NB4 (cell line): Measurements from ENCODE around the gene CTNS.

ENCODE experiments used
- DNase-seq: peaks from one replicate; pipeline ENCODE4 v3.0.0; 2010; ENCODE audit warnings: low read depth
- H3K4me3 ChIP-seq: one replicate; pipeline ENCODE4 v1.5.1; 2011; ENCODE audit warnings: mild to moderate bottlenecking, low read depth, low read length, moderate library complexity
- MYC ChIP-seq: IDR thresholded peaks from 2 replicates; pipeline ENCODE4 v1.6.1; 2011; ENCODE audit warnings: low read depth, low read length
- POLR2A ChIP-seq: IDR thresholded peaks from 2 replicates; pipeline ENCODE4 v1.6.1; 2011; ENCODE audit warnings: mild to moderate bottlenecking; ENCODE audit not compliant: insufficient read length; ENCODE audit errors: extremely low read depth
- TF ChIP-seq, protein P1 (sequence below): IDR thresholded peaks from one replicate; pipeline ENCODE4 v1.5.1; 2012; ENCODE audit warnings: low read depth, low read length
- TF ChIP-seq, protein P2 (sequence below): IDR thresholded peaks from 2 replicates; pipeline ENCODE4 v1.6.1; 2011; ENCODE audit warnings: low read depth, low read length

CTNS gene

DNA sequence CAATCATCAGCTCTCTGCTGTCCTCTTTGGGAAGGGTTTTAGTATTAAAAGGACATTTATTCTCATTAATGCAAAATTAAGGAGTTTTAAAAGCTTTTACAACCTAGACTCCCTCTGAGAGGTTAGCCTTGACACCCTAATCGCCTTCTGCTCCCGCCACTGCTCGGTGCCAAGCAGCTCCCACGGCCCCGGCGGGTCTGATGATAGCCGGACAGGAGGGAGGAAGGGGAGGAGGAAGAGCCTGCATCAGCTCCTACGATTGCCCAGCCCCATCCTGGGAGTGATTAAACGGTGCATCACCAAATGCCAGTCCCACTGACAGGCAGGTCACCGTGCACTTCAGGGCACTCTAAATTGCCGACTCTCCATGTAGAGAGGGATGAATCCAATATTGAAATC is 8.8 kb upstream of the CTNS start:
- no peak for DNase-seq
- no peak overlapping the region for H3K4me3 ChIP-seq
- TF ChIP-seq, protein P1, sequence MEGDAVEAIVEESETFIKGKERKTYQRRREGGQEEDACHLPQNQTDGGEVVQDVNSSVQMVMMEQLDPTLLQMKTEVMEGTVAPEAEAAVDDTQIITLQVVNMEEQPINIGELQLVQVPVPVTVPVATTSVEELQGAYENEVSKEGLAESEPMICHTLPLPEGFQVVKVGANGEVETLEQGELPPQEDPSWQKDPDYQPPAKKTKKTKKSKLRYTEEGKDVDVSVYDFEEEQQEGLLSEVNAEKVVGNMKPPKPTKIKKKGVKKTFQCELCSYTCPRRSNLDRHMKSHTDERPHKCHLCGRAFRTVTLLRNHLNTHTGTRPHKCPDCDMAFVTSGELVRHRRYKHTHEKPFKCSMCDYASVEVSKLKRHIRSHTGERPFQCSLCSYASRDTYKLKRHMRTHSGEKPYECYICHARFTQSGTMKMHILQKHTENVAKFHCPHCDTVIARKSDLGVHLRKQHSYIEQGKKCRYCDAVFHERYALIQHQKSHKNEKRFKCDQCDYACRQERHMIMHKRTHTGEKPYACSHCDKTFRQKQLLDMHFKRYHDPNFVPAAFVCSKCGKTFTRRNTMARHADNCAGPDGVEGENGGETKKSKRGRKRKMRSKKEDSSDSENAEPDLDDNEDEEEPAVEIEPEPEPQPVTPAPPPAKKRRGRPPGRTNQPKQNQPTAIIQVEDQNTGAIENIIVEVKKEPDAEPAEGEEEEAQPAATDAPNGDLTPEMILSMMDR = no peak
- no peak for TF ChIP-seq POLR2A
- no peak for TF ChIP-seq MYC
- TF ChIP-seq, protein P2, sequence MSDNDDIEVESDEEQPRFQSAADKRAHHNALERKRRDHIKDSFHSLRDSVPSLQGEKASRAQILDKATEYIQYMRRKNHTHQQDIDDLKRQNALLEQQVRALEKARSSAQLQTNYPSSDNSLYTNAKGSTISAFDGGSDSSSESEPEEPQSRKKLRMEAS = no peak

DNA sequence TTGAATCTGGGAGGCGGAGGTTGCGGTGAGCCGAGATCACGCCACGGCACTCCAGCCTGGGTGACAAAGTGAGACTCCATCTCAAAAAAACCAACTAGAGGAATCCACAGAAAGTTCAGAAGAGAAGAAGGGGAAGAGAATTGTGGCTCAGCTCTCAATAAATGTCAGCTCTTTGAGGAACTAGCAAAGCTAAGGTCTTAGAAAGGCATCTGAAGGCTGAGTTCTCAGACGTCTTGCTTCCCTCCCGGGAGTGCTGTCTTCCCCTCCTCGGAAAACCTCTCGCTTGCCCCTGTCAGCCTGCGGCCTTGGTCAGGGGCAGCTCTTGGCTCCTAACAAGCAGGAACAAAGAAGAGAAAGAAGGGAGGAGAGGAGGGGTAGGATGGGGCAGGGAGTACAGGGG is 5.8 kb upstream of the CTNS start:
- DNase-seq = no peak
- no peak overlapping the region for H3K4me3 ChIP-seq
- TF ChIP-seq, protein P2 = no peak
- TF ChIP-seq, protein P1 = no peak
- TF ChIP-seq POLR2A (no peak), MYC (no peak)

DNA sequence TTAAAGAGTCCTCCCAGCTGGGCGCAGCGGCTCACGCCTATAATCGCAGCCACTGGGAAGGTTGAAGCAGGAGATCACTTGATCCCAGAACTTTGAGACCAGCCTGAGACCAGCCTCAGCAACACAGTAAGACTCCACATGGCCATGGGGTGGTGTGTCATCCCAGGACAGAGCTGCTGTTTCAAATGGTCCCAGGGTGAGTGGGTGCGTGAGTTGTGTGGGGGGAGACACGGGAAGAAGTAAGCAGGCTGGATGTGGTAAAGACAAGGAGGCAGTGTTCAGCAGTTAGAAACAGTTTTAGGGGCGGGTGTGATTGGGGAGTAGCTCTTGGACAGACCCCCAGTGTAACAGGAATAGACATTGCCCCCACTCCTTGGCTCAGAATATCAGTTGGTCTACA is 4.3 kb upstream of the CTNS start:
- no peak for DNase-seq
- no peak overlapping the region for H3K4me3 ChIP-seq
- TF ChIP-seq POLR2A (no peak), MYC (no peak)
- TF ChIP-seq, protein P2 = no peak
- TF ChIP-seq, protein P1 = no peak

DNA sequence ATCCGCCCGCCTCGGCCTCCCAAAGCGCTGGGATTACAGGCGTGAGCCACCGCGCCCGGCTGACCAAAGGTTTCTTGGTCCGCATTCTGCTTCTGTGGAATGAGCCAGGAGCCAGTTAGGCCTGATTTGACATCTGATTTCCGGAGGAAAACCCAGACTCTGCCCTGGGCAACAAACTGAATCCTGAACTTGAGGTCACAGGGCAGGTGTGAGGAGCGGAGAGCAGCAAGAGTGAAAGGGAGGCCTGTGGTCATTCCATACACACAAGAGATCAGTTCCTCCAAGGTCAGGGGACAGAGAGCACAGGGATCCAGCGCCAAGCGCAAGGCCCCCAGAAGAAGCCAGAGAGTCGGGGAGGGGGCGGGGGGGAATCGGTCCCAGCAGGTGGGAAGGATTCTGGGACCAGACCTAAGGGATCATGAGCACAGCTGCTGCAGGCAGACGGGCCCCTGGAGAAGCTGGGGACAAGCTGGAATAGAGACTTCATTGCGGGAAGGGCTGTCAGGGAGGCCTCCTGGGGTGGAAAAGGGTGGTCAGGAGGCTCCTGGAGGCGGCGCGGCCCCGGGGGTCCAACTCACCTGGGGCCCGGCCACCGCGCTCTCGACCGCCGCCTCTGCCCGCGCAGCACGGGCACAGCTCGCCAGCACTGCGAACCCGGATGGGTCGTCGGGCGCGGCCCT is 946 bp upstream of the CTNS start:
- peak; percentile 6 for DNase-seq
- TF ChIP-seq POLR2A (no peak), MYC (no peak)
- TF ChIP-seq, protein P1 = no peak
- TF ChIP-seq, protein P2 = no peak
- H3K4me3 ChIP-seq = peak overlapping the region; percentile 67

DNA sequence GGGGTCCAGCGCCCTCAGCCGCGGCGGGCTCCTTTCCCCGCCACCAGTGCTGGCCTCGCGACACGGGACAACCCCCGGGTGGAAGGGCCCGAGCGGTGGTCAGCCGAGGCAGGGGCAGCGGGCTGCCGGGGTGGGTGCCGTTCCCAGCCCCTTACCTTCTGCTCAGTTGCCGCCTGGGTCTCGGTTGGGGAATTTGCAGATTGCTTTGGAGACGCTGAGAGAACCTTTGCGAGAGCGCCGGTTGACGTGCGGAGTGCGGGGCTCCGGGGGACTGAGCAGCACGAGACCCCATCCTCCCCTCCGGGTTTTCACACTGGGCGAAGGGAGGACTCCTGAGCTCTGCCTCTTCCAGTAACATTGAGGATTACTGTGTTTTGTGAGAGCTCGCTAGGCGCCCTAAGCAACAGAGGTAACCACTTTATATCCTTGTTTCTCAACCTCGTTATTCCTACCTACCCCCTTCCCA is 381 bp downstream of the CTNS start:
- DNase-seq = peak; percentile 25
- H3K4me3 ChIP-seq = peak overlapping the region; percentile 62
- TF ChIP-seq MYC (no peak), POLR2A (no peak)
- TF ChIP-seq, protein P2 = no peak
- TF ChIP-seq, protein P1 = no peak
